Muscle layer of duodenum (tissue), 2 donors: ENCODE measurements around the gene SH3PXD2A.

Experiments used
- H3K27ac ChIP-seq: one replicate; pipeline ENCODE4 v1.7.0; 2013; ENCODE audit warnings: mild to moderate bottlenecking, low read length
- H3K27me3 ChIP-seq: one replicate; pipeline ENCODE4 v1.7.0; 2013; ENCODE audit warnings: low read depth, mild to moderate bottlenecking, control low read depth, low read length
- H3K36me3 ChIP-seq, 2 donors: one replicate each; pipeline ENCODE4 v1.7.0; 2013; ENCODE audit warnings: low read length in 2 of 2, control low read depth in 1 of 2, mild to moderate bottlenecking in 1 of 2; ENCODE audit not compliant: insufficient read depth in 2 of 2, control insufficient read depth in 1 of 2
- H3K4me1 ChIP-seq, 2 donors: one replicate each; pipeline ENCODE4 v1.7.0; 2013; ENCODE audit warnings: low read length in 2 of 2, mild to moderate bottlenecking in 2 of 2, control low read depth in 1 of 2, moderate library complexity in 1 of 2; ENCODE audit not compliant: insufficient read depth in 2 of 2, control insufficient read depth in 1 of 2
- H3K4me3 ChIP-seq, 2 donors: one replicate each; pipeline ENCODE4 v1.7.0; 2013; ENCODE audit warnings: low read length in 2 of 2, low read depth in 1 of 2, mild to moderate bottlenecking in 1 of 2
- H3K9me3 ChIP-seq, 2 donors: one replicate each; pipeline ENCODE4 v1.7.0; 2013; ENCODE audit warnings: low read length in 2 of 2, control low read depth in 1 of 2, mild to moderate bottlenecking in 1 of 2; ENCODE audit not compliant: control insufficient read depth in 1 of 2
- donor health status: healthy.

SH3PXD2A gene

DNA sequence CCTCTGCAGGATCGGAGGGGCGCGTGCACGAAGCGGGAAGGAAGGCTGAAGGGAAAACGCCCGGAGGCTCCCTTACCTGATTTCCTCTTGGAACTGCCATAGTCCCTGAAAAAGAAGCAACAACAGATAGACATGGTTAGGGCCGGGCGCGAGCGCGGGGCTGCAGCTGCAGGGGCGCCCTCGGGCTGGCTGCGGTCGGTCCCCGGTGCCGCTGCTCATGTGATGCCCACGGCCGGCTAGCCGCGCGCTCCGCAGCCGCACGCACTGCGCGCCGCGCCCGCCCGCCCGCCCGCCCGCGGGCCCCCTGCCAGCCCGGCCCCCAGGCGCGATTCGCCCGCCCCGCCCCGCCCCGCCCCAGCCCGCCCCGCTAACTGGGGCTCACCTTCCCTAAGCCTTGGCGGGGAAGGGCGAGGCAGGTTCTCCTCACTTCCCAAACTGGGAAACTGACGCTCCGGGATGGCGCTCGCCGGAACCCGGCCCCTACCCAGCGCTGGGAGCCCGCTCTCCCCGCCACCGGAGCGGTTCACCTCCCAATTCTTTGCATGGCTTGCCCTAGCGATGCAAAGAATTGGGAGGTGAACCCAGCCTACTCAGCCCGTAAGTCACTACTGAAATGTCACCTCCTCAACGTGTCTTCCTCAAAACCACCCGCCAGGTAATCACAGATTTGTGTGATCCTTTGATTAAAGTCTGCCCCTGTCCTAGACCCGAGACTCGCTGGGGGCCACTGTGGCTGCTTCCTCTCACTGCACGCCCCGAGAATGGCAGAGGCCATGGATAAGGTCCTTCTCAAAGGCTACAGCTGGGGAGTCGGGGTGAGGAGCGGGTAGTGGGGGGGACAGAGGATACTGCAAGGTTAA, 162.2 kb downstream of the SH3PXD2A start:
- Histone ChIP-seq H3K4me3 (peak overlapping the region; percentile 42 to 49), H3K27me3 (no peaks in the 10 kb centered on the region), H3K27ac (no peak overlapping the region), H3K9me3 (no peaks in the 10 kb centered on the region), H3K36me3 (no peaks in the 10 kb centered on the region), H3K4me1 (peaks cover 18 to 45% of the 10 kb centered on the region in 2 donors)

DNA sequence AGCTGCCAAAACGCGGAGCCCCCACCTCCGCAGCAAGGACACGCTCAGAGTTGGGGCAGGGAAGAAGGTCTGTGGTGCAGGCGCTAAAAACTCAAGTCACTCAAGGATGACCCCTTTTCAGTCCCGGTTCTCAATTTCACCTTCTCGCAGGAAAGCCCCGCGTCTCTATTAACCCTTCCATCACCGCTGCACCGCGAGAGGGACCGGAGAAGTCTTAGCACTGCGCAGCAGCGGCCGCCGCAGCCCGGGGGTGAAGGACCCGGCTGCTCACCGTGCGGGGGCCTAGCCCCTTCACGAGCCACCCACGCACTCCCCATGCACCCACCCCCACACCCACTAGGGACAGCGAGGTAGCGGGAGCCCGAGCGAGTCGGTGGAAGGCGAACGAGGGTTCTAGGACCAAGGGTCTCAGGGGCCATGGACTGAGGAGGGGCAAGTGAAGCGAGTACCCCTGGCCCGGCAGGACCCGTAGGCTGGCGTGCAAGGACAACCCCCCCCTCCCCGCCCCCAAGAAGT, 162.9 kb downstream of the SH3PXD2A start:
- Histone ChIP-seq H3K36me3 (no peaks in the 10 kb centered on the region), H3K4me3 (peak overlapping the region in 1 of 2 donors; percentile 49), H3K4me1 (peaks cover 18 to 39% of the 10 kb centered on the region in 2 donors), H3K27ac (no peak overlapping the region), H3K9me3 (no peaks in the 10 kb centered on the region), H3K27me3 (no peaks in the 10 kb centered on the region)

DNA sequence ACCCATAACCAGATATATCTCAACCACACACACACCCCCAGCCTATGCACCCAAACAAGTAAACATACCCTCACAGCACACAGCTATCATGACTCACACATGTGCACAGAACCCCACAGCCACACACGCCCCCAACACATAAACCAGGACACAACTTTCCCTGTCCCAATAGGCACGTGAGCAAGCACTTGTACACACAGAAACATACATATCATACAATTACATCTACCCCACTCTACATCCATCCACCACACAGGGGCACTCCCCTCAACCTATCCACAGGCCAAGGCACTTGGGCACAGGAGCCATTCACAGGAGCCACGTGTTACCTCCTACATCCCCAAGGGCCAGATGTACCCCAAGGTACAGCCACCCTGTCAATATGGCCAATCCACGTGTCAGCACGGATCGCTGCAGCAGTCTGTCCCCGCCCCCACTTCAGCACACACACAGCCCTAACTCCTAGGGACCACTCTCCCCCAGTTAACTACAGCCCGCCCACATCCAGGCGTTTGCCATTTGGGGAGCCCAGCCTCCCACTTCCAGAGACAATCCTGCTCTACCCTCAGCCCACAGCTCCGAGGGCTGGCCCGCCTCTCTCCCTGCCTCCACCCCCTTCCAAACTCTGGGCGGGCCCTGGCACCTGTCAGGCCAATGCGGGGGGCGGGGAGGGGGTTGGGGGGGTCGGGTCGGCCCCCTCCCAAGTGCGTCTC, 163.5 kb downstream of the SH3PXD2A start:
- no peak overlapping the region for H3K27ac ChIP-seq
- H3K27me3 ChIP-seq = no peaks in the 10 kb centered on the region
- H3K36me3 ChIP-seq = no peaks in the 10 kb centered on the region
- no peak overlapping the region for H3K4me3 ChIP-seq
- peaks cover 18 to 34% of the 10 kb centered on the region in 2 donors for H3K4me1 ChIP-seq
- no peaks in the 10 kb centered on the region for H3K9me3 ChIP-seq

DNA sequence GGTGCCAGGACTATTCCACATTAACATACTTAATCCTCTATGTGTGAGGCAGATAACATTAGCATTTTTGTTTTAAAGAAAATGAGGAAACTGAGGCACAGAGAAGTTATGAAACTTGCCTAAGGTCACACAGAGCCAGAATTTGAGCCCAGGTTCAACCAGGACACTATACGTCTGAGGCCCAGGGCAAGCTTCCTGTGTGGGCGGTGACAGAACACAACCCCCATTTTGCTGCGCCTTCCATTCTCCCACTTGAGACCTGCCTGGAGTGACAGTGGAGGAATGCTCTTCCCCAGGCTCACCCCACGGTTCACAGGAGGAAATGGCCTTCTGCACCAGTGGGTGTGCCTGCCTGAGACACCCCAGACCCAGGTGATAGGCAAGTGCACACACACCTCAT, 164.1 kb downstream of the SH3PXD2A start:
- Histone ChIP-seq H3K27me3 (no peaks in the 10 kb centered on the region), H3K4me3 (no peak overlapping the region), H3K27ac (no peak overlapping the region), H3K36me3 (no peaks in the 10 kb centered on the region), H3K4me1 (peaks cover 17 to 32% of the 10 kb centered on the region in 2 donors), H3K9me3 (no peaks in the 10 kb centered on the region)

DNA sequence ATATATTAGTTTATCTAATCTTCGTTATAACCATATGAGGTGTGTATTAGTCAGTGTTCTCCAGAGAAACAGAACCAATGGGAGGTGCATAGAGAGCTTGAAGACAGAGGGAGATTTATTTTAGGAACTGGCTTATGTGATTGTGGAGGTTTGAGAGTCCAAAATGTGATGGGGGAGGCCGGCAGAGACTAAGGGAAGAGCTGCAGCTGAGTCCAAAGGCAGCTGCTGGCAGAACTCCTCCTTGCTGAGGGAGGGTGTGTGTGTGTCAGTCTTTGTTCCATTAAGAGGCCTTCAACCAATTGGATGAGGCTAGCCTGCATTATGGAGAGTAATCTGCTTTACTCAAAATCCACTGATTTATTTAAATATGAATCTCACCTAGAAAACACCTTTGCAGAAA, 165.1 kb downstream of the SH3PXD2A start:
- Histone ChIP-seq H3K36me3 (no peaks in the 10 kb centered on the region), H3K4me3 (no peak overlapping the region), H3K27ac (no peak overlapping the region), H3K4me1 (peaks cover 11 to 30% of the 10 kb centered on the region in 2 donors), H3K27me3 (no peaks in the 10 kb centered on the region), H3K9me3 (no peaks in the 10 kb centered on the region)

DNA sequence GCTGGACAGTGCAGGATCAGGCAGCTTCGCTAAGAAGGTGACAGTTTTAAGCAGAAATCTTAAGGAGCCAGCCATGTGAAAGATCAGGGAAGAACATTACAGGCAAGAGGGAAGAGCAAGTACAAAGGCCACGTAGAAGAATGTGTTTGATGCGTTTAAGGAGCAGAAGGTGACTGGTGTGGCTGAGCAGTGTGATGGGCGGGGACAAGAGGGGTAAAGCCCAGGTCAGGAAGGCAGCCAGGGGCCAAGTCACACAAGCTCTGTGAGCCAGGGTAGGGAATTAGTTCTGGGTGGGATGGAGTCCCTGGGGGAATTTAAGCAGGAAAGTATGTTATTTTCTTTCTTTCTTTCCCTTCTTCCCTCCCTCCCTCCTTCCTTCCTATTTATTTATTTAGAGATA, 166.9 kb downstream of the SH3PXD2A start:
- Histone ChIP-seq H3K27me3 (no peaks in the 10 kb centered on the region), H3K36me3 (no peaks in the 10 kb centered on the region), H3K9me3 (no peaks in the 10 kb centered on the region), H3K4me1 (peaks cover 6 to 23% of the 10 kb centered on the region in 2 donors), H3K4me3 (no peak overlapping the region), H3K27ac (no peak overlapping the region)

DNA sequence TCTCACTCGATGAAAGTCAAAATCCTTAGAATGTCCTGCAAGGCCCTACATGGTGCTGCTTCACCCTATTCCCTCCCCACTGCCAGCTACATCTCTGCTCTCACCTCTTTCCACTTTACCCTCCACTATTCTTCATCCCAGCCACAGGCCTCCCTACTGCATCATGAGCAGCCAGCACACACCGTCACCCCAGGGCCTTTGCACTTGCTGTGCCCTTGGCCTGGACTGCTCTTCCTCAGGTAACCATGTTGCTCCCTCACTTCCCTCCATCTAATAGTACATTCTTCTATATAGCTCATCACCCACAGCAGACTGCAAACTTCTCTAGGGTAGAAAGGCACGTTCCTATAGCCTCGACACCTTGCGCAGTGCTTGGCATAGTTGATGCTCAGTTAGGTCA, 167.7 kb downstream of the SH3PXD2A start:
- H3K4me3 ChIP-seq = no peak overlapping the region
- no peaks in the 10 kb centered on the region for H3K9me3 ChIP-seq
- H3K27ac ChIP-seq = no peak overlapping the region
- H3K27me3 ChIP-seq = no peaks in the 10 kb centered on the region
- peaks cover 4 to 19% of the 10 kb centered on the region in 2 donors for H3K4me1 ChIP-seq
- H3K36me3 ChIP-seq = no peaks in the 10 kb centered on the region

DNA sequence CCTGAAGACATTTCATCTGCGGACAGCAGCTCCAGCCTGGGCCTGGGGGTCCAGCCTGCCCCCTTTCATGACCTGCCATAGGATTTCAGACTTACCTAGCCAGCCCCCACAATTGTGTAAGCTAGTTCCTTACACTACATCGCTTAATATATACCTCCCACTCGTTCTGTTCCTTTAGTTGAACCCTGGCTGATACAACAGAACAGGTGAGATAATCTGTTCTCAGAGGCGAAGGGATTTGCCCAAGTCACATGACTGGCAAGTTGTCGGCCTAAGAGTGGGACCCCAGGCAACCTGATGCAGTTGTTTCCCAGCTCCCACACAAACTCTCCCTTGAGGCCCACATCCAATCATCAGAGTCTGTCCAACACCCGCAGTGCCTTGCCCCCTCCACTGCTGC, 168.2 kb downstream of the SH3PXD2A start:
- peaks cover 4 to 18% of the 10 kb centered on the region in 2 donors for H3K4me1 ChIP-seq

DNA sequence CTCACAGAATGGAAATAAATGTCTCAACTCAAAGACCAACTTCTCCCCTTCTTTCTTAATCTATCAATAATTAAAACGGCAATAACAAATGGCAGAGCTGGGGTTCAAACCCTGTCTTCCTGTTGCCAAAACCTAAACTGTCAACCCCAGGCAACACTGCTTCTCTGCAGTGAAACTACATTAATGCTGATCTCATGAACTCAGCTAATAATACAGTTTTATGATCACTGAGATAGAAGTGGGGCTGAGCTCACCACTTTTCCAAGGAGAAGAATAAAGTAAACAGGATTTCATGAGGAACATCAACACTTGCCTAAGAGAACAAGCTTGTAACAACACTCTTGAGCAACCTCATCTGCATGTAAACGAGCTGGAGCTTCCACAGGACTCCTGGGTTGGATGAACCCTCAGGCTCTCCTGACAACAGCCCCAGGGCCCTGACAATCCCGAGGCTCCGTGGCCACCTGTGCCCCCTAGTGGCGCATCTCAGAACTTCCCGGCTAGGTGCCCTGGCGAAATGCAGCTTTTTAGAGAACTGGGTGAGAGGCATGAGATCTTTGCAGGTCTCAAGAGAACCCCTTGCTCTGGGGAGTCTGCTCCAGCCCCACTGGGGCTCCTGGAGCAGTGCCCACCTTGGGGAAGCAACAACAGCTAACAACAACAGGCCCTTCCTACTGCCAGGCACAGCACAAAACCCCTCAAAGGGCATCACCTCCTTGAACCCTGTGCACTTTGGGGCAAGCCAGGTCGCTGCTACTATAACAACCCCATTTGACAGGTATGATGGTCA, 169.3 kb downstream of the SH3PXD2A start:
- H3K27ac ChIP-seq = no peak overlapping the region
- H3K4me3 ChIP-seq = no peak overlapping the region
- H3K36me3 ChIP-seq = no peaks in the 10 kb centered on the region
- H3K9me3 ChIP-seq = no peaks in the 10 kb centered on the region
- peaks cover 4 to 18% of the 10 kb centered on the region in 2 donors for H3K4me1 ChIP-seq
- H3K27me3 ChIP-seq = no peaks in the 10 kb centered on the region

More for the DNA sequence above, 168.2 kb downstream of the SH3PXD2A start:
- Histone ChIP-seq H3K27ac (no peak overlapping the region), H3K4me3 (no peak overlapping the region), H3K9me3 (no peaks in the 10 kb centered on the region), H3K36me3 (no peaks in the 10 kb centered on the region), H3K27me3 (no peaks in the 10 kb centered on the region)

DNA sequence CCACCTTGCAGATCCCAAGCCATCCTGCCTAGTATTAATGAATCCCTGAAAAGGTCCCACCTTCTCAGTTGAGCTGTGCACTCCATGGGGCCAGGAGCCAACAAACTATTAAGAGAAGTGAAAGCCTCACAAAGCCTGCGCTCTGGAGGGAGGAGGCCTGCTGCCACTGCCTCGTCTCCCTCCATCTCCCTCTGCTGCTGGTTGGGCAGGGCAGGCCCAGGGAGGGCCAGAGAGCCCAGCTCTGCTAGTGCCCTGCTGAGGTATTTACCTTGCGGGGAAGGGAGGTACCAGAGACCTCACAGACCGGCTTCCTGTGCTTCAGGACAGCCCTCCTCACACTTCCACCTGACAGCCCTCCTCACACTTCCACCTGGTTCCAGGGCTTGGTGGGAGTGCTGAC, 171.5 kb downstream of the SH3PXD2A start:
- Histone ChIP-seq H3K27ac (no peak overlapping the region), H3K4me1 (peaks cover 4 to 17% of the 10 kb centered on the region in 2 donors), H3K36me3 (no peaks in the 10 kb centered on the region), H3K27me3 (no peaks in the 10 kb centered on the region), H3K4me3 (no peak overlapping the region), H3K9me3 (no peaks in the 10 kb centered on the region)

DNA sequence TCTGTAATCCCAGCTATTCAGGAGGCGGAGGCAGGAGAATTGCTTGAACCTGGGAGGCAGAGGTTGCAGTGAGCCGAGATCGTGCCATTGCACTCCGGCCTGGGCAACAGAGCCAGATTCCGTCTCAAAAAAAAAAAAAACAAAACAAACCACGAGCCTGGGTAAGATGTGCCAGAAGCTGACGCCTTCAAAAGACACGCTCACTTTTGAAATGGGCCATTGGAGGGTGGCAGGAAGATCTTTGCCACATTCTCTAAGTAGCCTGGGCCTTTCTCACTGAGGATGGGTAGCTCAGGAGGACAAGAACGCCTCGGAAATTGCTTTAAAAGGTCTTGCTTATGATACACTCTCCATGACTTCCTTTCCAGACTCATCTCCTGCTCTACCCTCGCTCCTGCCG, 172.7 kb downstream of the SH3PXD2A start:
- Histone ChIP-seq H3K4me1 (peaks cover 4 to 29% of the 10 kb centered on the region in 2 donors), H3K36me3 (no peaks in the 10 kb centered on the region), H3K4me3 (no peak overlapping the region), H3K27me3 (no peaks in the 10 kb centered on the region), H3K9me3 (no peaks in the 10 kb centered on the region), H3K27ac (no peak overlapping the region)
